H1 (cell line): Measurements from ENCODE around the gene PRKD1. TPM values are rescaled to one million over a fixed set of nuclear protein-coding genes. Genes with fewer than 3 reads are reported as not detected.

Source experiments
- CTCF ChIA-PET: fragments of 300-600 bp; sonication (Branson Sonifier 250); formaldehyde crosslinking; loops from one replicate; lab custom pipeline; 2021; ENCODE audit not compliant: partially characterized antibody; lab: Charles Lee
- POLR2A ChIA-PET: fragments of 300-600 bp; sonication (Branson Sonifier 250); formaldehyde crosslinking; loops from one replicate; lab custom pipeline; 2021; ENCODE audit warnings: inconsistent platforms; ENCODE audit not compliant: partially characterized antibody; lab: Charles Lee
- DNase-seq, 2 experiments: peaks; one replicate each; pipeline versions ENCODE4 v3.0.0 to v3.0.0-alpha.2; 2010 to 2022; ENCODE audit warnings: low spot score in 2 of 2, low read depth in 1 of 2, mixed read lengths in 1 of 2
- FAIRE-seq: peaks from 2 replicates; lab custom pipeline; 2011; peaks lifted over from hg19 to GRCh38; lab: Jason Lieb, UNC
- H2AFZ ChIP-seq: 2 replicates; pipeline ENCODE4 v1.8.1; 2012; ENCODE audit warnings: low read length, inconsistent platforms
- H2AK5ac ChIP-seq: 2 replicates; pipeline ENCODE4 v1.6.1; 2013; ENCODE audit warnings: low read depth, low read length
- H2BK120ac ChIP-seq: replicated peaks from 2 replicates; pipeline ENCODE3; 2013; ENCODE audit warnings: low read depth, low read length, inconsistent platforms
- H2BK12ac ChIP-seq: 2 replicates; pipeline ENCODE4 v1.6.1; 2013; ENCODE audit warnings: low read depth, low read length
- H2BK15ac ChIP-seq: 2 replicates; pipeline ENCODE4 v1.6.1; 2013; ENCODE audit warnings: low read length
- H2BK20ac ChIP-seq: 2 replicates; pipeline ENCODE4 v1.6.1; 2013; ENCODE audit warnings: low read length
- H2BK5ac ChIP-seq: 2 replicates; pipeline ENCODE4 v1.6.1; 2013; ENCODE audit warnings: low read depth, low read length
- H3K14ac ChIP-seq: 2 replicates; pipeline ENCODE4 v1.6.1; 2013; ENCODE audit warnings: inconsistent platforms; ENCODE audit not compliant: insufficient read length
- H3K18ac ChIP-seq: 2 replicates; pipeline ENCODE4 v1.6.1; 2013; ENCODE audit warnings: low read length; ENCODE audit errors: extremely low read depth
- H3K23ac ChIP-seq: 2 replicates; pipeline ENCODE4 v1.6.1; 2013; ENCODE audit warnings: inconsistent platforms; ENCODE audit not compliant: insufficient read length
- H3K23me2 ChIP-seq: 2 replicates; pipeline ENCODE4 v1.6.1; 2013; ENCODE audit warnings: low read depth, low read length
- H3K27ac ChIP-seq: 2 replicates; pipeline ENCODE4 v1.6.1; 2011; ENCODE audit warnings: low read depth, low read length, inconsistent platforms
- H3K27me3 ChIP-seq, 4 experiments: replicated peaks in 1 of 4; 1 replicate in 1 of 4; 2 replicates in 3 of 4; pipeline versions ENCODE4 v1.6.1 to v1.8.1; 2011 to 2013; ENCODE audit warnings: low read length in 3 of 4, mild to moderate bottlenecking in 3 of 4, inconsistent platforms in 2 of 4, mixed read lengths in 2 of 4, moderate library complexity in 1 of 4; ENCODE audit not compliant: control insufficient read depth in 3 of 4, insufficient read depth in 3 of 4; ENCODE audit errors: extremely low read depth in 1 of 4
- H3K36me3 ChIP-seq, 4 experiments: 2 replicates each; pipeline versions ENCODE4 v1.6.1 to v1.8.1; 2011 to 2013; ENCODE audit warnings: mild to moderate bottlenecking in 4 of 4, low read length in 3 of 4, moderate library complexity in 2 of 4, control low read depth in 1 of 4, inconsistent platforms in 1 of 4; ENCODE audit not compliant: insufficient read depth in 4 of 4, control insufficient read depth in 2 of 4
- H3K4ac ChIP-seq: replicated peaks from 2 replicates; pipeline ENCODE3; 2013; ENCODE audit warnings: low read length, low read depth, mixed read lengths, inconsistent platforms; ENCODE audit not compliant: insufficient read length
- H3K4me1 ChIP-seq, 4 experiments: replicated peaks in 1 of 4; 1 replicate in 1 of 4; 2 replicates in 3 of 4; pipeline versions ENCODE4 v1.6.1 to v1.8.1; 2011 to 2013; ENCODE audit warnings: low read length in 3 of 4, inconsistent platforms in 2 of 4, mixed read lengths in 1 of 4; ENCODE audit not compliant: insufficient read depth in 4 of 4, control insufficient read depth in 3 of 4
- H3K4me2 ChIP-seq, 2 experiments: 2 replicates each; pipeline versions ENCODE4 v1.6.1 to v1.8.1; 2011 to 2013; ENCODE audit warnings: low read depth in 2 of 2, low read length in 2 of 2, control low read depth in 1 of 2, inconsistent platforms in 1 of 2, mild to moderate bottlenecking in 1 of 2; ENCODE audit not compliant: insufficient read depth in 1 of 2
- H3K4me3 ChIP-seq, 4 experiments: fragments of 200-600, 300-600 bp in 1 of 4; sonication (generic), shearing (Covaris generic), sonication (Bioruptor Twin) in 1 of 4; 2 replicates each; pipeline versions ENCODE4 v1.5.1 to v1.8.1; 2011 to 2016; ENCODE audit warnings: low read length in 4 of 4, low read depth in 3 of 4, control low read depth in 2 of 4, inconsistent platforms in 2 of 4, mild to moderate bottlenecking in 2 of 4, mixed read lengths in 1 of 4, moderate library complexity in 1 of 4; ENCODE audit not compliant: insufficient read depth in 2 of 4; ENCODE audit errors: extremely low read depth in 1 of 4
- H3K56ac ChIP-seq: replicated peaks from 2 replicates; pipeline ENCODE3; 2013; ENCODE audit warnings: low read depth, mild to moderate bottlenecking, mixed read lengths, low read length, inconsistent platforms; ENCODE audit not compliant: insufficient read length
- H3K79me1 ChIP-seq: 2 replicates; pipeline ENCODE4 v1.6.1; 2013; ENCODE audit warnings: low read depth, low read length, control low read depth
- H3K79me2 ChIP-seq, 2 experiments: 2 replicates each; pipeline versions ENCODE4 v1.6.1 to v1.8.1; 2012 to 2013; ENCODE audit warnings: low read length in 2 of 2, mild to moderate bottlenecking in 2 of 2, inconsistent platforms in 1 of 2; ENCODE audit not compliant: insufficient read depth in 2 of 2, control insufficient read depth in 1 of 2
- H3K9ac ChIP-seq, 4 experiments: replicated peaks in 1 of 4; 1 replicate in 1 of 4; 2 replicates in 3 of 4; pipeline versions ENCODE4 v1.6.1 to v1.8.1; 2011 to 2013; ENCODE audit warnings: low read depth in 3 of 4, low read length in 3 of 4, control low read depth in 2 of 4, mild to moderate bottlenecking in 2 of 4, moderate library complexity in 2 of 4, inconsistent platforms in 1 of 4; ENCODE audit errors: extremely low read depth in 1 of 4
- H3K9me3 ChIP-seq, 2 experiments: 2 replicates each; pipeline versions ENCODE4 v1.6.1 to v1.8.1; 2012 to 2013; ENCODE audit warnings: mild to moderate bottlenecking in 2 of 2, moderate library complexity in 2 of 2, control low read depth in 1 of 2, inconsistent platforms in 1 of 2, low read depth in 1 of 2, low read length in 1 of 2, mixed read lengths in 1 of 2; ENCODE audit not compliant: insufficient read depth in 2 of 2
- H4K20me1 ChIP-seq, 2 experiments: replicated peaks in 1 of 2; 2 replicates each; pipeline versions ENCODE3 to v1.8.1; 2011 to 2013; ENCODE audit warnings: inconsistent platforms in 2 of 2, low read length in 2 of 2, mild to moderate bottlenecking in 1 of 2; ENCODE audit not compliant: insufficient read depth in 2 of 2, control insufficient read depth in 1 of 2
- H4K5ac ChIP-seq: 2 replicates; pipeline ENCODE4 v1.6.1; 2013; ENCODE audit warnings: low read length, low read depth, mixed read lengths, inconsistent platforms; ENCODE audit not compliant: insufficient read length
- H4K8ac ChIP-seq: 2 replicates; pipeline ENCODE4 v1.8.0; 2013; ENCODE audit warnings: mild to moderate bottlenecking, moderate library complexity, low read length, inconsistent platforms; ENCODE audit not compliant: insufficient read depth; ENCODE audit errors: extremely low read depth
- H4K91ac ChIP-seq: replicated peaks from 2 replicates; pipeline ENCODE3; 2013; ENCODE audit warnings: low read length, mixed read lengths, inconsistent platforms; ENCODE audit not compliant: insufficient read length
- ASH2L ChIP-seq: fragments of 200-600, 300-600 bp; sonication (generic); IDR thresholded peaks from one replicate; pipeline ENCODE4 v1.7.1; 2017; ENCODE audit warnings: low read length
- ATF3 ChIP-seq: IDR thresholded peaks from 2 replicates; pipeline ENCODE4 v1.6.1; 2011; ENCODE audit warnings: low read depth, mild to moderate bottlenecking, low read length; ENCODE audit not compliant: insufficient read depth
- BRCA1 ChIP-seq: IDR thresholded peaks from 2 replicates; pipeline ENCODE4 v1.6.1; 2012; ENCODE audit warnings: low read depth, low read length, improper control_type of control experiment
- EGR1 ChIP-seq: IDR thresholded peaks from 2 replicates; pipeline ENCODE4 v1.6.1; 2011; ENCODE audit warnings: low read depth, low read length, borderline replicate concordance
- JUND ChIP-seq: IDR thresholded peaks from 2 replicates; pipeline ENCODE4 v1.6.1; 2011; ENCODE audit warnings: mild to moderate bottlenecking, improper control_type of control experiment, low read length
- PHF8 ChIP-seq: fragments of 200-600 bp; sonication (generic); conservative IDR thresholded peaks from 2 replicates; pipeline ENCODE4 v1.7.1; 2012; ENCODE audit warnings: low read depth, mild to moderate bottlenecking, inconsistent platforms, low read length, moderate library complexity
- RFX5 ChIP-seq: IDR thresholded peaks from 2 replicates; pipeline ENCODE4 v1.6.1; 2011; ENCODE audit warnings: low read depth, low read length, improper control_type of control experiment, borderline replicate concordance
- SAP30 ChIP-seq: fragments of 300-600 bp; sonication (generic); IDR thresholded peaks from 2 replicates; pipeline ENCODE4 v1.7.1; 2012; ENCODE audit warnings: low read length, moderate library complexity, mild to moderate bottlenecking, inconsistent platforms; ENCODE audit not compliant: insufficient read depth, insufficient replicate concordance
- SIN3A ChIP-seq, 2 experiments: IDR thresholded peaks in 1 of 2; conservative IDR thresholded peaks in 1 of 2; 2 replicates each; pipeline ENCODE4 v1.6.1; 2011 to 2012; ENCODE audit warnings: low read length in 2 of 2, improper control_type of control experiment in 1 of 2, low read depth in 1 of 2, mild to moderate bottlenecking in 1 of 2
- SP4 ChIP-seq: IDR thresholded peaks from 2 replicates; pipeline ENCODE4 v1.6.1; 2012; ENCODE audit warnings: low read length, inconsistent platforms
- TAF7 ChIP-seq: optimal IDR thresholded peaks from 2 replicates; pipeline ENCODE3; 2011; ENCODE audit warnings: low read depth, mild to moderate bottlenecking, inconsistent platforms, low read length, moderate library complexity, borderline replicate concordance
- TEAD4 ChIP-seq: IDR thresholded peaks from 2 replicates; pipeline ENCODE4 v1.6.1; 2012; ENCODE audit warnings: low read depth, low read length, inconsistent platforms, mixed read lengths
- YY1 ChIP-seq: IDR thresholded peaks from 2 replicates; pipeline ENCODE4 v1.6.1; 2011; ENCODE audit warnings: low read depth, mild to moderate bottlenecking, low read length
- WGBS, 2 experiments: shearing (Covaris generic) in 1 of 2; methylation state at CpG; one replicate each; pipeline versions ENCODE4 v1.1.6 to v1.1.7; 2013 to 2015; ENCODE audit warnings: low lambda C conversion rate in 2 of 2, mixed read lengths in 2 of 2, inconsistent platforms in 1 of 2, low coverage in 1 of 2, missing lambda C conversion rate in 1 of 2; ENCODE audit not compliant: insufficient replicate concordance in 2 of 2, insufficient coverage in 1 of 2, insufficient read length in 1 of 2; ENCODE audit errors: extremely low coverage in 1 of 2, missing lambda C conversion rate in 1 of 2; 5-methylcytosine and 5-hydroxymethylcytosine counted together
- polyA plus RNA-seq, 7 experiments: library from polyadenylated mRNA; depleted of rRNA in 3 of 7; stranded (reverse) in 5 of 7; unstranded in 2 of 7; fragments of >200 nt in 5 of 7; fragments of 200-250 nt in 2 of 7; gene quantifications; 1 replicate in 5 of 7; 2 replicates in 1 of 7; 4 replicates in 1 of 7; pipeline versions ENCODE4 v1.2.1 to v1.2.3, GENCODE V29; 2011 to 2013; ENCODE audit warnings: missing spikeins in 2 of 7, mixed read lengths in 2 of 7
- total RNA-seq: library from RNA; stranded (reverse); fragmentation: NEBNext Ultra II Directional; extraction: Animal tissue kit (Norgen Biotek cat#: 25700); gene quantifications from 2 replicates; pipeline ENCODE4 v1.2.1, GENCODE V29; 2021

PRKD1 gene
- total and polyA plus RNA-seq, 2 of the 8 experiments (the other 6 are each of a cell fraction or from before 2014, with no cell fraction given): 3.6 to 6.8 TPM

GRCh38 chr14:29587761-29588470 lies 339.7 kb downstream of the PRKD1 start:
- no peak for FAIRE-seq
- H3K79me2 ChIP-seq: no peaks in the 10 kb centered on the region
- H2AFZ ChIP-seq: no peak overlapping the region
- no peak overlapping the region for H2BK12ac ChIP-seq
- ChIA-PET POLR2A (no interaction called here), CTCF (interaction anchor here (0.7 kb wide), 1 partner anchor 349 kb away, joined by 3 read pairs; no protein-coding TSS in a partner anchor)
- H3K23me2 ChIP-seq: no peaks in the 10 kb centered on the region; the same call in 1 of the 2 replicates
- no peak overlapping the region for H3K27ac ChIP-seq
- 90% methylated on average over 7 of the region's 7 CpGs; no CpG with 5 or more reads in 1 of the 2 experiments for WGBS, 2 experiments
- no peak overlapping the region for H2BK5ac ChIP-seq
- no peak overlapping the region for H4K91ac ChIP-seq
- no peak overlapping the region for H3K56ac ChIP-seq
- H2BK15ac ChIP-seq: no peak overlapping the region
- no peaks in the 10 kb centered on the region for H4K20me1 ChIP-seq
- no peak overlapping the region for H3K14ac ChIP-seq
- H3K4me2 ChIP-seq: no peak overlapping the region
- no peak overlapping the region for H3K9ac ChIP-seq
- no peak for TF ChIP-seq ASH2L
- TF ChIP-seq SIN3A (conservative IDR thresholded peaks at IDR 0.05 in 1 of 2, IDR thresholded peaks at IDR 0.05 in 1 of 2; ENCODE audit: low read depth in 1 of 2, low read length in 2 of 2): no peak
- TF ChIP-seq YY1: no peak
- TF ChIP-seq PHF8: no peak
- no peak for TF ChIP-seq SP4
- TF ChIP-seq RFX5: no peak
- no peak for TF ChIP-seq TAF7
- TF ChIP-seq EGR1: no peak
- no peak for TF ChIP-seq BRCA1
- TF ChIP-seq SAP30: no peak
- no peak for TF ChIP-seq JUND
- TF ChIP-seq TEAD4: no peak
- no peak for TF ChIP-seq ATF3
- no peak overlapping the region for H2BK20ac ChIP-seq
- no peak overlapping the region for H3K4ac ChIP-seq
- H3K4me3 ChIP-seq: no peak overlapping the region
- DNase-seq: no peak
- no peak overlapping the region for H3K18ac ChIP-seq
- no peak overlapping the region for H2BK120ac ChIP-seq
- H4K5ac ChIP-seq: no peak overlapping the region
- H3K27me3 ChIP-seq: no peaks in the 10 kb centered on the region
- peaks cover 0 to 2% (median 0%) of the 10 kb centered on the region in 4 experiments; a peak in 1 of 7 replicates for H3K4me1 ChIP-seq
- no peak overlapping the region for H4K8ac ChIP-seq
- H3K79me1 ChIP-seq: no peaks in the 10 kb centered on the region
- H3K9me3 ChIP-seq: no peaks in the 10 kb centered on the region
- H2AK5ac ChIP-seq: no peak overlapping the region
- no peak overlapping the region for H3K23ac ChIP-seq
- no peaks in the 10 kb centered on the region for H3K36me3 ChIP-seq
